ENCODE results near the gene FAM174C. TPM values are rescaled to one million over a fixed set of nuclear protein-coding genes. Genes with fewer than 3 reads are reported as not detected.
"Not testable (repeated sequence)": the region's sequence is repeated elsewhere in the genome, so short reads cannot be mapped to it uniquely, and the experiment has no call there.

The FAM174C gene
- total RNA-seq, 2 donors from 2014 or later: 41.8 to 114 TPM

DNA sequence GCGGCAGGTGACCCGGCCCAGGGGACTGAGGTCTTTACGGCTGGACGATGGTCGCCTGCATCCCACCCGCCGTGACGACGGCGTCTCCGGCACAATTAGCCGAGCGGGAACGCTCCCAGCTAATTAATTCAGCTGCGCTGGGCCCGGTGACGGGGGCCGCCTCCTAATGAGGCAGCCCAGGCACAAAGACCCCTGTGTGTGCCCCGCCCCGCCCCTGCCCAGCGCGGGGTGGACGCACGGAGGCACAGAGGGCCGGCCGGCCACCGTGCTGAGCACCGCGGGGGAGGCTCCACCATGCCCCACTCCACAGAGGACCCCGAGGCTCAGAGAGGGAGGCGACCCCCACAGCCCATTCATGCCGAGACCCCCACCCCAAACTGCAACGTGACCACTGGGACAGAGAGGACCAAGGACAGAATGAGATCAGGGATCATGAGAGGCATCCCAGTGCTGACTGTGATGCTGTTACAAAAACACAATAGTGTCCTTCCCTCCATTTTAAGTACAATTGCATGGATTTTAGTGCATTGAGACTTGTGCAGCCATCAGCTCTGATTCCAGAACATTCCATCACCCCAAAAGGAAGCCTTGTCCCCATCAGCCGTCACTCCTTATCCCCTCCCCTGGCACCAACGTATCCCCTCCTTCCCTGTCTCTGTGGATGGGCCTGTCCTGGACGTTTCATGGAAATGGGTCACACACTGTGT, 27.4 kb downstream of the FAM174C start:
- Histone ChIP-seq H3K4me3 (no peak overlapping the region), H3K36me3 (no peaks in the 10 kb centered on the region), H3K9ac (ENCODE audit: low read depth in 2 of 2, low read length in 2 of 2) (no peak overlapping the region), H3K27me3 (no peaks in the 10 kb centered on the region), H3K9me3 (no peaks in the 10 kb centered on the region), H3K27ac (no peak overlapping the region), H3K4me1 (peaks cover 6% of the 10 kb centered on the region)
- no peak for DNase-seq
- intact Hi-C loops (cut with DNase I): no loop called here
- TF ChIP-seq CTCF (IDR thresholded peaks at IDR 0.05): no peak

GRCh38 chr19:1304197-1304924, 29.0 kb downstream of the FAM174C start:
- no peak overlapping the region for H3K27ac ChIP-seq
- no peaks in the 10 kb centered on the region for H3K27me3 ChIP-seq
- intact Hi-C loops (cut with DNase I): no loop called here
- no peaks in the 10 kb centered on the region for H3K36me3 ChIP-seq
- peak overlapping the region in 1 of 2 donors; percentile 51 for H3K9ac ChIP-seq (ENCODE audit: low read depth in 2 of 2, low read length in 2 of 2)
- DNase-seq: peak; percentile 83
- no peaks in the 10 kb centered on the region for H3K9me3 ChIP-seq
- H3K4me3 ChIP-seq: no peak overlapping the region
- no peak for TF ChIP-seq CTCF (IDR thresholded peaks at IDR 0.05)
- peaks cover 6% of the 10 kb centered on the region for H3K4me1 ChIP-seq

DNA sequence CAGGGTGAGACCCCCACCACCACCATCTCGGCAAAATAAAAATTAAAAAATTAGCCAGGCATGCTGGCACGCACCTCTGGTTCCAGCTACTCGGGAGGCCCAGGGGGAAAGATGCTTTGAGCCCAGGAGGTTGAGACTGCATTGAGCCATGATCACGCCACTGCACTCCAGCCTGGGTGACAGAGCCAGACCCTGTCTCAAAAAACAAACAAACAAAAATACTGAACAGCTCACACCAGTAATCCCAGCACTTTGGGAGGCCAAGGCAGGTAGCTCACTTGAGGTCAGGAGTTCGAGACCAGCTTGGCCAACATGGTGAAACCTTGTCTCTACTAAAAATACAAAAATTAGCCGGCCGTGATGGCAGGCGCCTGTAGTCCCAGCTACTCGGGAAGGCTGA, 30.0 kb downstream of the FAM174C start:
- not testable (repeated sequence) for H3K36me3 ChIP-seq, DNase-seq

GRCh38 chr19:1307320-1307719, 32.0 kb downstream of the FAM174C start:
- Histone ChIP-seq H3K4me1 (peaks cover 6% of the 10 kb centered on the region), H3K9me3 (no peaks in the 10 kb centered on the region), H3K4me3 (no peak overlapping the region), H3K9ac (ENCODE audit: low read depth in 2 of 2, low read length in 2 of 2) (no peak overlapping the region), H3K27me3 (no peaks in the 10 kb centered on the region), H3K27ac (no peak overlapping the region), H3K36me3 (no peaks in the 10 kb centered on the region)
- TF ChIP-seq CTCF (IDR thresholded peaks at IDR 0.05): no peak
- intact Hi-C loops (cut with DNase I): no loop called here
- no peak for DNase-seq

More for the DNA sequence above, 30.0 kb downstream of the FAM174C start:
- intact Hi-C loops (cut with DNase I); H3K9me3 ChIP-seq; H3K27ac ChIP-seq; H3K9ac ChIP-seq (ENCODE audit: low read depth in 2 of 2, low read length in 2 of 2); H3K27me3 ChIP-seq; H3K4me3 ChIP-seq; H3K4me1 ChIP-seq: not testable (repeated sequence)

DNA sequence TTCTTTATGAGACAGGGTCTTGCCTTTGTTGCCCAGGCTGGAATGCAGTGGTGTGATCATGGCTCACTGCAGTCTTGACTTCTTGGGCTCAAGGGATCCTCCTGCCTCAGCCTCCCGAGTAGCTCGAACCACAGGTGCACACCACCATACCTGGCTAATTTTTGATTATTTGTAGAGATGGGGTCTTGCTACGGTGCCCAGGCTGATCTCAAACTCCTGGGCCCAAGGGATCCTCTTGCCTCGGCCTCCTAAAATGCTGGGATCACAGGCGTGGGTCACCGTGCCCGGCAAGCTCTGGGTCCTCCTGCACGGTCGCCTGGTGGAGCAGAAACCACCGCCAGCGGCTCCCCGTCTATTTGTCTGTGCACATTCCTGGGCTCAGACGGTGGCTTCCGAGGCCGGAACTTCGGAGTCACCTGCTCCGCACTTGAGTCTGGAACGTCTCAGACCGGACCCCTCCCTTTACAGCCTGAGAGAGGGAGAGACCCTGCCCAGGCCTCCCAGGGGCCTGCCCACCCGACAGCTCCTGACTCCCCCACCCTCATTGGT, 32.5 kb downstream of the FAM174C start:
- TF ChIP-seq CTCF (IDR thresholded peaks at IDR 0.05): no peak
- no peak overlapping the region for H3K27ac ChIP-seq
- no peak overlapping the region for H3K4me3 ChIP-seq
- H3K9ac ChIP-seq (ENCODE audit: low read depth in 2 of 2, low read length in 2 of 2): no peak overlapping the region
- H3K36me3 ChIP-seq: no peaks in the 10 kb centered on the region
- H3K9me3 ChIP-seq: no peaks in the 10 kb centered on the region
- H3K27me3 ChIP-seq: no peaks in the 10 kb centered on the region
- H3K4me1 ChIP-seq: peaks cover 6% of the 10 kb centered on the region
- no peak for DNase-seq
- intact Hi-C loops (cut with DNase I): no loop called here

GRCh38 chr19:1308718-1309117, 33.4 kb downstream of the FAM174C start:
- no peak overlapping the region for H3K9ac ChIP-seq (ENCODE audit: low read depth in 2 of 2, low read length in 2 of 2)
- no peak for TF ChIP-seq CTCF (IDR thresholded peaks at IDR 0.05)
- no peaks in the 10 kb centered on the region for H3K9me3 ChIP-seq
- intact Hi-C loops (cut with DNase I): no loop called here
- H3K27ac ChIP-seq: no peak overlapping the region
- peaks cover 7% of the 10 kb centered on the region for H3K4me1 ChIP-seq
- H3K4me3 ChIP-seq: no peak overlapping the region
- no peaks in the 10 kb centered on the region for H3K36me3 ChIP-seq
- H3K27me3 ChIP-seq: no peaks in the 10 kb centered on the region
- DNase-seq: no peak

All from colonic mucosa (tissue), 4 donors.